Activated naive CD8-positive, alpha-beta T cell treated with anti-CD3 and anti-CD28 coated beads, Interleukin-2, amount 50 U/mL, for 16 hours (primary cell): ENCODE results near the gene HIRA.

ENCODE experiments used
- DNase-seq: peaks from one replicate; pipeline ENCODE4 v3.0.0-alpha.2; 2020; ENCODE audit warnings: low read depth, low spot score

HIRA gene

DNA sequence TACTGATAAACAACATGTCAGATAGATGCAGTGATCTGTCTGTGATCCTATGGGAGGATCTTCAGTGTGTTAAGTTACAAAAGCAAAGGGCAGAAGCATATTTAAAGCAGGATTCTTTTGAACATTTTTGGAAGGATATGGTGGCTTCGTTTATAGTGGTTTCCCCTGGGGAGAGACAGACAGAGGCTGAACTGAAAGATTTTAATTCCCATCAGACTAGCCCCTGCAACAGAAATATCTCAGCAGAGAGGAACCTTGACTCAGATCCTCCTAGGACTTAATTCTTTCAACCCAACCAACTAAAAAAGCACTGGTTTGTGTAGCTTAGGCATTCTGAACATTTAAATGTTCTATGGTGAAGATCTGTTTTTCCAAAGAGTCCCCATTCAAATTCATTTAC is 145.7 kb downstream of the HIRA start:
- DNase-seq, result no peak
